ENCODE measurements around the gene H6PD.

The H6PD gene

GRCh38 chr1:9253453-9254105 lies 19.0 kb downstream of the H6PD start:
- no peak for DNase-seq (ENCODE audit: extremely low read depth in 1 of 2, low read depth in 1 of 2)

GRCh38 chr1:9256332-9256731 lies 21.8 kb downstream of the H6PD start:
- DNase-seq (ENCODE audit: extremely low read depth in 1 of 2, low read depth in 1 of 2), result no peak

GRCh38 chr1:9257851-9258250 lies 23.3 kb downstream of the H6PD start:
- no peak for DNase-seq (ENCODE audit: extremely low read depth in 1 of 2, low read depth in 1 of 2)

GRCh38 chr1:9258629-9259028 lies 24.1 kb downstream of the H6PD start:
- DNase-seq (ENCODE audit: extremely low read depth in 1 of 2, low read depth in 1 of 2), result no peak

GRCh38 chr1:9260059-9260766 lies 25.6 kb downstream of the H6PD start:
- DNase-seq (ENCODE audit: extremely low read depth in 1 of 2, low read depth in 1 of 2), result no peak

GRCh38 chr1:9261496-9261895 lies 26.9 kb downstream of the H6PD start:
- no peak for DNase-seq (ENCODE audit: extremely low read depth in 1 of 2, low read depth in 1 of 2)

GRCh38 chr1:9262096-9262986 lies 27.8 kb downstream of the H6PD start:
- DNase-seq (ENCODE audit: extremely low read depth in 1 of 2, low read depth in 1 of 2), result no peak

- no peak for DNase-seq (ENCODE audit: extremely low read depth in 1 of 2, low read depth in 1 of 2)
These were observed 28.8 kb downstream of the H6PD start for GRCh38 chr1:9263276-9263855.

GRCh38 chr1:9263984-9264872 lies 29.7 kb downstream of the H6PD start:
- DNase-seq (ENCODE audit: extremely low read depth in 1 of 2, low read depth in 1 of 2), result no peak

- no peak for DNase-seq (ENCODE audit: extremely low read depth in 1 of 2, low read depth in 1 of 2)
These were observed 30.5 kb downstream of the H6PD start for GRCh38 chr1:9265037-9265436.

- DNase-seq (ENCODE audit: extremely low read depth in 1 of 2, low read depth in 1 of 2), result no peak
These were observed 31.4 kb downstream of the H6PD start for GRCh38 chr1:9265968-9266367.

GRCh38 chr1:9267352-9267686 lies 32.7 kb downstream of the H6PD start:
- DNase-seq (ENCODE audit: extremely low read depth in 1 of 2, low read depth in 1 of 2), result no peak

GRCh38 chr1:9267827-9268581 lies 33.4 kb downstream of the H6PD start:
- DNase-seq (ENCODE audit: extremely low read depth in 1 of 2, low read depth in 1 of 2), result no peak

- DNase-seq (ENCODE audit: extremely low read depth in 1 of 2, low read depth in 1 of 2), result no peak
These were observed 34.5 kb downstream of the H6PD start for GRCh38 chr1:9269078-9269501.

GRCh38 chr1:9269721-9270120 lies 35.1 kb downstream of the H6PD start:
- no peak for DNase-seq (ENCODE audit: extremely low read depth in 1 of 2, low read depth in 1 of 2)

- no peak for DNase-seq (ENCODE audit: extremely low read depth in 1 of 2, low read depth in 1 of 2)
These were observed 35.8 kb downstream of the H6PD start for GRCh38 chr1:9270290-9270883.

- DNase-seq (ENCODE audit: extremely low read depth in 1 of 2, low read depth in 1 of 2), result no peak
These were observed 36.7 kb downstream of the H6PD start for GRCh38 chr1:9271283-9271682.

- DNase-seq (ENCODE audit: extremely low read depth in 1 of 2, low read depth in 1 of 2), result no peak
These were observed 37.5 kb downstream of the H6PD start for GRCh38 chr1:9271861-9272595.

- no peak for DNase-seq (ENCODE audit: extremely low read depth in 1 of 2, low read depth in 1 of 2)
These were observed 38.6 kb downstream of the H6PD start for GRCh38 chr1:9273177-9273576.

Measured in activated CD8-positive, alpha-beta memory T cell treated with anti-CD3 and anti-CD28 coated beads for 1 hour (primary cell).